GM18868 (cell line): ENCODE data around the gene CENPN.

Experiments
- ATAC-seq: cut with Tn5 transposase; IDR thresholded peaks from one replicate; pipeline ENCODE4 v1.9.1; 2021; ENCODE audit warnings: mild to moderate bottlenecking, moderate library complexity; ENCODE audit not compliant: unreplicated experiment

The CENPN gene

DNA sequence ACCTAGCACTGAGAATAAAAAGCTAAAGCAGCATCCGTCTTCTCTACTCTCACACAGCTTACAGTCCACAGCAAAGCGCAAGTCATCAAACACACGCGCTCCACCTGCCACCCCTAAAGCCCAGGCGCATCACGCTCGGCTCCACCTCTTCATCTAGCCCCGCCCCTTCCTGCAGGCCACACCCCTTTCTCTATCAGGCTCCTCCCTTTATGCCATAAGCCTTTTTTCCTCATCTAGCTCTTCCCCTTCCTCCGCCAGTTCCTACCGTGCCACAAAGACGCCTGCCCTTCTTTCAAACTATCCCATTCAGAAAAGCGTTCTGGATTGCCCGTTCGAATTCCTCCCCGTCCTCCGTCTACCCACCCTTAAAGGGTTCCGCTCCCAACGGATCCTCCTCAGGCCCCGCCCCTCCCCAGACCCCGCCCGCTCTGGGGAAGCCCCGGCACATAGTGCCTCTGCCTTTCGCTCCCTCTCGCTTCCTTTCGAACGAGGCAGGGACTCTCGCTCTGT is 69.6 kb downstream of the CENPN start:
- peak; percentile 81 for ATAC-seq

DNA sequence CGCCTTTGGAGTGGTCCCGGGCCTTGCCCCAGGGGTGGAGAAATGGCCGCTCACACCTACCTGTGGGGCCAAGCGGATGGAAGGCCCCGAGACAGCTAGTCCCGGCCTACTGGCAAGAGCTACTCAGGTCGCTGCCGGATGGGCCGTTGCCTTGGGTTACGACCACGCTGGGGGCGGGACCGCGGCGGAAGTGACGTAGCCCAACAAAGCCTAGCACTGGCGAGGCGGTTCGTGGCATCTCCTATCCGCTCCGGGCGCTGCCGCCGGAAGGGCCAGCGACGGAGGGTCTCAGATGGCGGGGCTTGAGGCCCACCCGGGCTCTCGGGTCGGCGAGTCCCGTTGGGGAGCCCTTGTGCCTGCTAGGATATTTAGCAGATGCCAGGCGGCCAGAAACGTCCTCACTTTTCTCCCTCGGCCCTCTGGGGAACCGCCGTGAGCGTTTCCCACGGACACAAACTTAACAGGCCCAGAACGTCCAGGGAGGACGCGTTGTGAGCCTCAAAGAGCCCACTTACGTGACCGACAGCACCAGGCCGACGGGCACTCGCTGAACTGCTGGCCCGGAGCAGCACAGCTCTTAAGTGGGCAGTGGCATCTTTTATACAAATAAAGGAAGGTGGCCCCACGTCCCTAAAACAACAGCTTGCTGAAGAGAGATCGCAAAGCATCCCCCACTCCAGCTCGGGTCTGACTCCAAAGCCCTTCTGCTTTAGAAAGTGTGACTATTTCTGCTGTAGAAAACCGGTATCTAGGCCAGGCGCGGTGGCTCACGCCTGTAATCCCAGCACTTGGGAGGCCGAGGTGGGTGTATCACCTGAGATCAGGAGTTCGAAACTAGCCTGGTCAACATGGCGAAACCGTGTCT is 70.3 kb downstream of the CENPN start, which contains the start of gene C16orf46:
TSS of gene C16orf46 (minus strand) at position 163 of the 865 bp plus-strand sequence. CDS start 13,283 bp downstream, outside the sequence.
- peak; percentile 94 for ATAC-seq

DNA sequence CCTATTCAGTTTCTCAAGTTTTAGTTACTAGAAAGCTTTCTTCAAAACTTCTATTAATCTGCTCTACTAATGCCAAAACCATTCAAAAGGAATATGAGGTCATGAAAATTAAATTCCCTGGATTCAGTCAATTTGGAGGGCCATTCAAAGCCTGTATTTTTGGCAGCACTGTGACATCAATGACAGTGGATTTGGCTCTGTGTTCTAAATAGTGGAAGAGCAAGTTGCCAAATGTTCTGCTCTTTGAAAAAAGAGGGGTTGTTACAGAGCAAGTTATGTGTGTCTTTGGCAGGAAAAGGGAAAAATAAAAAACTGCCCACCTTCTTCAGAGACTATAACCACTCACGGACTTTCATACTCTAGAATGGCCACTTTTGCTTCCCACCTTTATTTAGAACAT is 73.2 kb downstream of the CENPN start:
- no peak for ATAC-seq

DNA sequence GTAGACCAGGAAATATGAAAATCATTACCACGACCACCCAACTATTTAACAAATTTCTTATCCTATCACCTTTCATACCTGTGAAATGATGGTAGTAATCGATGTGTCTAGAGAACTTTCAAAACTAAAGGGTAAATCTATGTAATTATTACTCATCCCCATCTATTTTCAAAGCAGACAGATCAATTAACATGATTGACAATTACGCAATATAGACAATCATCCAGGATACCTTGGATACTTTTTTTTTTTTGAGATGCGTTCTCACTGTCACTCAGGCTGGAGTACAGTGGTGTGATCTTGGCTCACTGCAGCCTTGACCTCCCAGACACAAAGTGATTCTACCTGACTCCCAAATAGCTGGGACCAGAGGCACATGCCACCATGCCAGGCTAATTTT is 74.0 kb downstream of the CENPN start:
- ATAC-seq: no peak
